ENCODE data around the gene DUSP5. TPM values are rescaled to one million over a fixed set of nuclear protein-coding genes. Genes with fewer than 3 reads are reported as not detected.
A peak's percentile ranks its signal among the peaks of the same experiment; 100 is the strongest.
"Not testable (repeated sequence)": the region's sequence is repeated elsewhere in the genome, so short reads cannot be mapped to it uniquely, and the experiment has no call there.

The DUSP5 gene
- polyA plus RNA-seq, 2 of the 4 experiments (the other 2 are of a cell fraction), result 48.8 to 171 TPM

- TF ChIP-seq ELK1 (IDR thresholded peaks at IDR 0.05; ENCODE audit: low read depth, low read length) (no peak), TP53 (CRISPR knock-in tag; IDR thresholded peaks at IDR 0.05) (no peak; the same call in 1 of the 2 replicates), BHLHE40 (IDR thresholded peaks at IDR 0.05; ENCODE audit: low read depth, low read length) (no peak), EP300 (IDR thresholded peaks at IDR 0.05) (no peak), HOXA7 (CRISPR knock-in tag; IDR thresholded peaks at IDR 0.05) (peak; percentile 22)
These were observed 30.7 kb downstream of the DUSP5 start (continued) for GRCh38 chr10:110528224-110528996.

DNA sequence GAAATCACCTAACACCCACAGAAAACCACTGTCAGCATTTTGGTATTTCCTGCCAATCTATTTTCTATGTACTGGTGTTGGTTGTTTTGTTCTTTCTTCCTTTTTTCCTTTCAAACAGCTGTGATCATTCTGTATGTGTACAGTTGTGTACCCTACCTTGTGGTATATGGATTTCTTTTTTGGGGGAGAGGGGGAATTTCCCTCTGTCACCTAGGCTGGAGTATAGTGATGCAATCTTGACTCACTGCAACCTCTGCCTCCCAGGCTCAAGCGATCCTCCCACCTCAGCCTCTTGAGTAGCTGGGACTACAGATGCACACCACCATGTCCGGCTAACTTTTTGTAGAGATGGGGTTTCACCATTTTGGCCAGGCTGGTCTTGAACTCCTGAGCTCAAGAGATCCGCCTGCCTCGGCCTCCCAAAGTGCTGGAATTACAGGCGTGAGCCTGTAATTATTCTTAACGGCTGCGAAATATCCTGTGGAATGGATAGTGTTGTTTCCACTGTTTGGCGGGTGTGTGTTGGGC lies 31.4 kb downstream of the DUSP5 start:
- peaks cover 80% of the 10 kb centered on the region for H3K4me1 ChIP-seq
- peak overlapping the region; percentile 92 to 93 for H3K27ac ChIP-seq
- not testable (repeated sequence) for FAIRE-seq; H3K9me3 ChIP-seq; H3K4me3 ChIP-seq; DNase-seq (ENCODE audit: low read depth in 1 of 2, low spot score in 1 of 2)
- 75% methylated on average over 8 of the region's 8 CpGs for WGBS (ENCODE audit: missing lambda C conversion rate)
- ATAC-seq, result peak in 1 of 2 experiments; percentile 0; a peak in 1 of 6 replicates
- TF ChIP-seq FOSL2 (IDR thresholded peaks at IDR 0.05) (peak; percentile 11; the same call in 1 of the 2 replicates), FOSL2 (CRISPR knock-in tag; IDR thresholded peaks at IDR 0.05) (peak; percentile 61), MAFK (IDR thresholded peaks at IDR 0.05; ENCODE audit: partially characterized antibody) (peak; percentile 91), TP53 (CRISPR knock-in tag; IDR thresholded peaks at IDR 0.05) (peak; percentile 12; the same call in 1 of the 2 replicates), CEBPB (IDR thresholded peaks at IDR 0.05) (peak; percentile 21 to 74; a peak in 3 of 4 replicates)
- ChIA-PET CTCF (interaction anchor here (1.1 to 1.8 kb wide), 2 partner anchors 11 to 18 kb away, joined by 3 to 5 read pairs; no protein-coding TSS in a partner anchor), POLR2A (interaction anchor here (0.9 to 1.5 kb wide), 3 partner anchors 11 to 224 kb away, joined by 4 to 11 read pairs (median 5); partner anchors contain the start of gene SMNDC1)
- H3K4me2 ChIP-seq, result peak overlapping the region; percentile 87

GRCh38 chr10:110529596-110530011 lies 31.9 kb downstream of the DUSP5 start:
- peak overlapping the region; percentile 92 to 93 for H3K27ac ChIP-seq
- H3K4me3 ChIP-seq, result peak overlapping the region; percentile 37
- H3K4me1 ChIP-seq, result peaks cover 75% of the 10 kb centered on the region
- peak; percentile 0 to 2; a peak in 5 of 6 replicates for ATAC-seq
- H3K9me3 ChIP-seq, result no peaks in the 10 kb centered on the region
- WGBS (ENCODE audit: missing lambda C conversion rate), result 84% methylated on average over 6 of the region's 6 CpGs
- DNase-seq (ENCODE audit: low read depth in 1 of 2, low spot score in 1 of 2), result no peak
- POLR2A ChIA-PET, result interaction anchor here (0.6 to 1.5 kb wide), 5 partner anchors 11 to 225 kb away, joined by 3 to 11 read pairs (median 5); partner anchors contain the start of gene SMNDC1
- no peak for FAIRE-seq
- H3K4me2 ChIP-seq, result peak overlapping the region; percentile 87
- TF ChIP-seq TP53 (CRISPR knock-in tag; IDR thresholded peaks at IDR 0.05) (0 out of 2 replicates have a peak, but pooled peaks have one; percentile 38), CEBPB (IDR thresholded peaks at IDR 0.05) (no peak), HOXA7 (CRISPR knock-in tag; IDR thresholded peaks at IDR 0.05) (peak; percentile 93), EHMT2 (IDR thresholded peaks at IDR 0.05; ENCODE audit: low read depth) (no peak), FOSB (CRISPR knock-in tag; IDR thresholded peaks at IDR 0.05) (peak; percentile 45), RARB (CRISPR knock-in tag; IDR thresholded peaks at IDR 0.05) (peak; percentile 70), CHD4 (IDR thresholded peaks at IDR 0.05; ENCODE audit: borderline replicate concordance) (no peak), CBX8 (IDR thresholded peaks at IDR 0.05) (no peak), TFCP2L1 (CRISPR knock-in tag; IDR thresholded peaks at IDR 0.05) (peak; percentile 72; the same call in 1 of the 2 replicates), RNF2 (IDR thresholded peaks at IDR 0.05; ENCODE audit: borderline replicate concordance, low read depth) (no peak), ZSCAN20 (CRISPR knock-in tag; IDR thresholded peaks at IDR 0.05) (no peak), MAFK (IDR thresholded peaks at IDR 0.05; ENCODE audit: partially characterized antibody) (no peak), KDM1A (IDR thresholded peaks at IDR 0.05; ENCODE audit: low read depth) (no peak), SMC3 (IDR thresholded peaks at IDR 0.05) (no peak)
- CTCF ChIA-PET, result interaction anchor here (1.1 to 1.8 kb wide), 2 partner anchors 10 to 17 kb away, joined by 3 to 5 read pairs; no protein-coding TSS in a partner anchor

Measured in A549 (cell line).